ENCODE data around the gene STRIP2. TPM values are rescaled to one million over a fixed set of nuclear protein-coding genes. Genes with fewer than 3 reads are reported as not detected.

The STRIP2 gene
- total RNA-seq, 1 experiment from 2014 or later, result 10.8 TPM

- CTCF ChIA-PET, result no interaction called here
- BruUV-seq (replicated peaks), result no TSS peak
- RAD21 ChIA-PET (ENCODE audit: low non-redundant PET in 1 of 2, low total read pairs in 2 of 2, uncharacterized antibody in 2 of 2, unreplicated experiment in 2 of 2), result no interaction called here
- no peak overlapping the region for H3K9ac ChIP-seq (ENCODE audit: low read length)
- no peaks in the 10 kb centered on the region for H4K20me1 ChIP-seq (ENCODE audit: insufficient read depth)
- no peaks in the 10 kb centered on the region for H3K79me2 ChIP-seq (ENCODE audit: insufficient read depth, low read length)
- H3K36me3 ChIP-seq (ENCODE audit: control insufficient read depth in 1 of 2, insufficient read depth in 2 of 2, low read length in 2 of 2), result no peaks in the 10 kb centered on the region
- H3K9me3 ChIP-seq (ENCODE audit: control insufficient read depth in 1 of 2, insufficient read depth in 1 of 2, low read depth in 1 of 2, low read length in 2 of 2), result no peaks in the 10 kb centered on the region
- no peaks in the 10 kb centered on the region for H3K9me2 ChIP-seq (ENCODE audit: insufficient read depth)
- H3K4me1 ChIP-seq (ENCODE audit: control insufficient read depth in 1 of 2, insufficient read depth in 2 of 2, low read length in 2 of 2), result peaks cover 7 to 14% of the 10 kb centered on the region in 2 experiments
- H3K4me2 ChIP-seq (ENCODE audit: low read length), result no peak overlapping the region
- H3K27ac ChIP-seq (ENCODE audit: low read depth, low read length), result no peak overlapping the region
- H3K4me3 ChIP-seq (replicated peaks in 1 of 2; ENCODE audit: low read depth in 1 of 2, low read length in 2 of 2), result no peak overlapping the region
- no peaks in the 10 kb centered on the region for H3K27me3 ChIP-seq (ENCODE audit: insufficient read depth, low read length)
- ATAC-seq, result no peak
- intact Hi-C loops (cut with micrococcal nuclease), result no loop called here
- H2AFZ ChIP-seq (ENCODE audit: low read depth, low read length, poor library complexity, severe bottlenecking), result no peak overlapping the region
- POLR2A ChIA-PET, result no interaction called here
- no peak for DNase-seq (ENCODE audit: low read depth, low spot score)
- TF ChIP-seq JUND (IDR thresholded peaks at IDR 0.05) (no peak), MAX (IDR thresholded peaks at IDR 0.05) (no peak), EZH2phosphoT487 (IDR thresholded peaks at IDR 0.05; ENCODE audit: borderline replicate concordance) (no peak), EZH2 (IDR thresholded peaks at IDR 0.05) (no peak), CTCF (IDR thresholded peaks at IDR 0.05 in 2 of 3, conservative IDR thresholded peaks at IDR 0.05 in 1 of 3; ENCODE audit: borderline replicate concordance in 1 of 3, insufficient read depth in 1 of 3, low read depth in 2 of 3, low read length in 2 of 3) (no peak), CEBPB (IDR thresholded peaks at IDR 0.05; ENCODE audit: low read depth) (no peak), POLR2AphosphoS5 (IDR thresholded peaks at IDR 0.05; ENCODE audit: low read depth, low read length) (no peak), SIN3A (IDR thresholded peaks at IDR 0.05; ENCODE audit: low read depth) (no peak), YY1 (IDR thresholded peaks at IDR 0.05; ENCODE audit: extremely low read depth, insufficient replicate concordance, low read depth, low read length) (no peak), RAD21 (IDR thresholded peaks at IDR 0.05; ENCODE audit: low read depth) (no peak), ATF3 (IDR thresholded peaks at IDR 0.05) (no peak), ZBTB33 (IDR thresholded peaks at IDR 0.05; ENCODE audit: extremely low read depth, insufficient replicate concordance, low read length) (no peak), CBX3 (IDR thresholded peaks at IDR 0.05; ENCODE audit: low read depth) (no peak), SP1 (IDR thresholded peaks at IDR 0.05; ENCODE audit: low read depth) (no peak), FOSL1 (IDR thresholded peaks at IDR 0.05; ENCODE audit: low read depth) (no peak), POLR2A (IDR thresholded peaks at IDR 0.05; ENCODE audit: borderline replicate concordance, extremely low read depth, insufficient read depth, insufficient read length) (no peak), ZFX (IDR thresholded peaks at IDR 0.05) (no peak), EGR1 (IDR thresholded peaks at IDR 0.05; ENCODE audit: low read depth) (no peak), TCF7L2 (IDR thresholded peaks at IDR 0.05; ENCODE audit: borderline replicate concordance, extremely low read depth, insufficient read depth, insufficient read length) (no peak)
Measured at GRCh38 chr7:129535896-129536295, 101.7 kb downstream of the STRIP2 start.
